Vagina (tissue), 2 donors: ENCODE data around the gene SMIM11.

Experiments
- CTCF ChIP-seq, 3 experiments: fragments of 450-650 bp in 2 of 3; fragments of 200-600 bp in 1 of 3; sonication (generic) in 1 of 3; IDR thresholded peaks; one replicate each; pipeline ENCODE4 v1.5.1; 2017 to 2019; ENCODE audit warnings: antibody characterized with exemption in 3 of 3, mild to moderate bottlenecking in 2 of 3, moderate library complexity in 2 of 3
- POLR2A ChIP-seq, 2 donors: fragments of 450-650 bp; IDR thresholded peaks; one replicate each; pipeline ENCODE4 v1.6.1; 2017; ENCODE audit warnings: antibody characterized with exemption in 2 of 2, mild to moderate bottlenecking in 2 of 2, moderate library complexity in 2 of 2
- POLR2AphosphoS5 ChIP-seq, 2 donors: sonication (generic); formaldehyde crosslinking; IDR thresholded peaks; one replicate each; pipeline ENCODE4 v1.9.0; 2017; ENCODE audit warnings: antibody characterized with exemption in 2 of 2, mild to moderate bottlenecking in 2 of 2, low read depth in 1 of 2; ENCODE audit not compliant: insufficient read depth in 1 of 2

- no peak for TF ChIP-seq CTCF (IDR thresholded peaks at IDR 0.05)
- TF ChIP-seq POLR2AphosphoS5 (IDR thresholded peaks at IDR 0.05; ENCODE audit: insufficient read depth in 1 of 2, low read depth in 1 of 2) = no peak
- no peak for TF ChIP-seq POLR2A (IDR thresholded peaks at IDR 0.05)
Observed at GRCh38 chr21:34353182-34353581, 22.1 kb upstream of the SMIM11 start.
